Measurements from ENCODE around the gene LYPD6.

The LYPD6 gene

DNA sequence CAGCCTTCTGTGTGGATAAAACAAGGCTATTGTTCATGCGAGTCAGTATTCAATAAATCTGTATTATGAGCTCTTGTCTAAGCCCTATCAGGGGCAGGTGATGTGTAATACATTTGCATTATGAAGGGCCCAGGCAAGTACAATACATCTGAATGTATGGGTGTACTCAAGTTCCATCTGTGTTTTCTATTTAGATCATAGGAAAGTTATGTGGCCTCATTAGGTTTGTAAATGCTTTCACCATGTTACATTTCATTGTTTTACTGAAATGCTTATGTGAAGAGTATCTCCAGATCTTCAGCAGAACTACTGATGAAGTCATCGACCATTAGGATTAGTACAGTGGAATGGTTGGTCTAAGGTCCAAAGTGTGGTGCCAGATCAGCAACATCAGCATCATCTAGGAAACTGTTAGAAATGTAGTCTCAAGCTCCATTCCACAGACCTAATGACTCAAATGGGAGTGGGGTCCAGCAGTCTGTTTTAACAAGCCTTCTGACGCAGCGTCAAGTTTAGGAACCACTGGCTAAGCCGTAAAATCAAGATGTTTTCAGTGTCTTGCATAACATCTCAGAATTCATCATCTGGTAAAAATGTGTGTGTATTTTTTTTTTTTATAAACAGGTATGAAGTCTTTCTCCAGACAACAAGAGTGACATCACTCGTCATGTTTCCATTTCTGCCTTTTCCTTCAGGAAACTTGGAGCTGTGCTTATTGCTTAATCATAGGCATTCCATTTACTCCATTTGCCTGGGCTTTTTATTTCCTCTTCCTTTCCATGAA is 80.5 kb downstream of the LYPD6 start:
- DNase-seq, result no peak

DNA sequence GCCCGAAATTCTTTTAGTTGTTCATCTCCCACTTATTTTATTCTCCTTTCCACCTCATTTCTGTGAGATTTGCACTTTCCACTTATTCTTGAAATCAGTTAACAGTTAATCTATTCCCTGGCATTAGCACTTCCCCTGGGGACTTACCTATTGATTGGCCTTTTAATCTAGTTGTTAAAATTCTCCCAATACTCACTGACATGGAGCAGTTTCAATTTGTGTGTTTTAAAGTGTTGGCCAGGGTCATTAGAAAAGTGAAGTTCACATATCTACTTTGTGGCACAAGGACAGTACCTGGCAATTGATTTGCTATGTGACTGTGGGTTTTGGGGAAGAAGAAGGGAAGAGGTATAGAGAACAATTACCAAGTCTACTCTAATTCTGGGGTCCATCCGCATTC is 83.1 kb downstream of the LYPD6 start:
- DNase-seq, result no peak

DNA sequence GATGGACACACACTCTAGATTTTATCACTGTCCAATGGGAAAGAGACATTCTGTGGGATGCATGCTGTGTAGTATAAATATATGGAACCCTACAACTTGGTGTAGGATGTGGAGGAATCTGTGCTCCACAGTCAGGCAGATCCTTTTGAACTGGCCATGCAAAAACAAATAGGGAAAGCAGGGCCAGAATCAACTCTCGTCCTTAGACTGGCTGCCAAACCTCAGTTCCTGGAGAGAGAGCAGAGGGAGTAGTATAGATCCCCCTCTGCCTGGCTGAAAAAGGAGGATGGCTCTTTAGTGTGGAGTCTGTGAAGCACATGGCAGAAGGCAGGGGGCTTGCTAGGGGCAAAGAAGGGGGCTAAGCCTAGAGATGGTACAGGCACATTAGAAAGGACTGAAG is 84.7 kb downstream of the LYPD6 start:
- no peak for DNase-seq

DNA sequence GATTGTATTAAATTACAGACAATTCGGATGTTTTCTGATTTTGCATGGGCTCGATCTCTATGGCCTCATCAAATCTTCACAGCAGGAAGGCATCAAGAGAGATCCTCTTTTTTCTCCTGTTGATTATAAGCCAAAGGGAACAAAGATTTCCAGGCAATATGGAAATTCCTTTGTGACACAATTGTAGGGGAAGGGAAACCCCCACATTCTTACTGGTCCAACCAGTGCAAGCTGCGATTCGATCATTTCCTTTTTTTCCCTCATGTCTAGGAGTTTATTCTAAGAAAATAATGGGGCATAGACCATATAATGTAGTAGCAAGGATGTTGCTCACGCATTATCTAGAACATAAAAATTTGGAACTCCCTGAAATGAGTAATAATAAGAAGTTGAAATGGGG is 87.7 kb downstream of the LYPD6 start:
- no peak for DNase-seq

DNA sequence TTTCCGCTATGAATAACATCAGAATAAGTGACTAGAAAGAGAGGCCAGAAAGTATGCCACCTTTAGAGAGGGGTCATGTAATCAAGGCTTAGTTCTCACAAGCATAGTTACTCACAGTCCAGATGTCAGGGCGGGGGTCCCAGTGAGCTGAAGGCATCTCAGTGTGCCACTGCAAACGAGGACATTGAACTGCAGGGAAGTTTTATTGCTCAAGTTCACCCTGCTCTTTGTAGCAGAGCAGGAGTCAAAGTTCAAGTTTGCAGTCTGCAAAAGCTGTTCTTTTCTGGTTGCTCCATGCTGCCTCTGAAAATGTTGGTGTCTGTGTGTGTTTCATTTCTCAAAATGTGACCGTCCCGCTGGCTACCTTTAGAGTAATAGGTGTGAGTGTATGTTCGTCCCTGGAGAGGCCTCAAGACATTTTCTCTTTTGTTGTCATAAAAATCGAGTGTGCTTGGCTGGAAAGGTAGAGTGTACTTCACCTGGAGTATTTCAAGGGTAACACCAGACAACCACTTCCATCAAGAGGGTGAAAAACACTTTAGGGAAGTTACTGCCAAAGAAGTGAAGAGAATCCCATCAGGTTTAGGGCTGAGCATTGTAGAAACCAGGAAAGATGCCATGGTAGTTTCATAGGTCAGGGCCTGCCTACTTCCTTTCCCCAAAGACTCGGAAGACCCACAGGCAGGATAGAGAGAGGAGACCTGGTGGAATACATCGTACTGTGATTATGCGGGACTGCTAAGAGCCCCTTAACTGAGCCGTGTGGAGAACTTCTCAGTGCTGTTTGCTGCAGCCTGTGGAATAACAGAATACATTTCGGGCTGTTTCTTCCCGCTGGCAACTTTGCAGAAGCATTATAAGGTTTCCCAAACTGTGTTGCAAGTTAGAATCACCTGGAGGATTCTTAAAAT is 89.9 kb downstream of the LYPD6 start:
- no peak for DNase-seq

DNA sequence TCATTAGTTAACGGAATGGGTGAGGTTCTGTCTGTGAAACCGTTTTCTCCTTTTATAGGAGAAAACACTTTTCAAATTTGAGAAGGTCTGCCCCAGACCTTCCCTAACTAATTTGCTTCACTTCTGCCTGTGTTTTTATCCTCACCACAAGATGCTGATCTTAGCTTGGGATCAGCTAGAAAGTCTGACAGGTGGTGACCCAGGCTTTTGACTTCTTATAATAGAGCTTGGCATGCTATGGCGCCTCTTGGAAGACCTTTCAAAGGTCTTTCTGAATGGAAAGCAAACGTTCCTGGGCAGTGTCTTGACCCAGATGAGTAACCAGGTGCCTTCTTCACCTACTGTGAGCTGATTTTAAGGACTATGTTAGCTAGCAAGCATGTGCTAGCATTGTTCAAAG is 91.4 kb downstream of the LYPD6 start:
- DNase-seq, result no peak

DNA sequence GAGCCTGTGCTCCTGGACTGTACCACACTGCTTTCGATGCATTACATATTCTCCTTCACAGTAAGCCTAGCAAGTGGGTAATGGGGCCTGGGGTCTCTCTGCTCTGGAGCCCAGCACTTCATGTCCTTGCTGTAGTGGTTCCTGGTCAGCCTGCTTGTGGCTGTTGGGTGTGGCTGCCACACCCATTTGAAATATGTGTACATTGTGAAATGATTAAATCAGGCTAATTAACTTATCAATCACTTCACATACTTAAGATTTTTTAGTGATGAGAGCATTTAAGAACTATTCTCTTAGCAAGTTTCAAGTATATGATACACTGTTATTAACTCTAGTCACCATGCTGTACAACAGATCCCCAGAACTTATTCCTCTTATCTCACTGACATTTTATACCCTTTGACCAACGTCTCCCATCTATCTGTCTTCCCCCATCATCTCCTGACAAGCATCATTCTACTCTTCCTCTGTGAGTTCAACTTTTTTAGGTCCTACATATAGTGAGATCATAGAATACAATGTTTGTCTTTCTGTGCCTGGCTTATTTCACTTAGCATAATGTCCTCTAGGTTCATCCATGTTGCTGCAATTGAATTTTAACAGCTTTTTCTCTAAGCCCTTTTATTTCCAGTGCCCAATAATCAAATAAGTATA is 92.1 kb downstream of the LYPD6 start:
- DNase-seq, result no peak

DNA sequence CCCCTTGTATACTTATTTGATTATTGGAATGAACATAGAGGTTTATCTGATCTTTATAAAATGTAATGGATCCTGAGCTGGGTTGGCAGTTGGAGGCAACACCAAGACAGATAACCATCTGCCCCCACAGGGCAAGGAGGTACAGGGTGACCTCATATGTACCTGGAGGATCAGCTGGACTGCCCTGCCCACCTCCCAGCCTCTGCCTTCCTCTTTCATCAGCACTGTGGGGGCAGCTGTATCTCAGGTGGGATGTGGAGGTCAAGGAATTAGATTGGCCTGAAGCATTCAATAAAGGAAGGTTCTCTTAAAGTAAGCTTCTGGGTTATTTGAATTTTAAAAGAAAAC is 92.6 kb downstream of the LYPD6 start:
- DNase-seq, result no peak

DNA sequence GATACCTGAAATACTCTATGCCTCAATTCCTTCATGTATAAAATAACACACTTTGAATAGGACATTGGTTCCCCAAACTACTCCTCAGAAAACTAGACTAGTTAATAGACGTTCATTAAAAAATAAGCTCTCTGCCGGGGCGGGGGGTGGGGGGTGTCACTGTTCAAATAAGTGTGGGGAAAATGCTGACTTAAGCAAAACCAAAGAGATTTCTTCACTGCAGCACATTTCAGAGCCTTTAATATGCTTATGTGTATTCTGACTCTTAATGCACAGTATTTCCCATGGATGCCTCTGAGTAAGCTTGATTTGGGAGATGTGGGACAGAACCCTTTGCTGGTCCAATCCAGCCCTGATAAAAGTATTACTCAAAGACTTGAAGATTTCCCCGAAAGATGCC is 93.2 kb downstream of the LYPD6 start:
- DNase-seq, result no peak

DNA sequence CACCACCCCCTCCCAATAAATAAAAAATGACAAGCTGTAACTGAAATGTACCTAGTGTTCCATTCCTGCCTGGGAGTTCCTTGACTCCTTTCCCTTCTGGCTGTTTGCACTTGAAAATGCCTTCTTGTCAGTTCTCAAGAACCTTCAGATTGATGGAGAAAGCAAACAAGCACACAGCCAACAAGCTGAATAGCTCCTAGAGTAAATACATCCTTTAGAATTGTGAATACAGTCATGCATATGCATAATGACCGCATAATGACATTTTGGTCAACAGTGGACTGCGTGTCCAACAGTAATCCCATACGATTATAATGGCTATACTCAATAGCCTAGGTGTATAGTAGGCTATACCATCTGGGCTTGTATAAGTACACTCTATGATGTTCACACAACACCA is 97.0 kb downstream of the LYPD6 start:
- DNase-seq, result no peak

DNA sequence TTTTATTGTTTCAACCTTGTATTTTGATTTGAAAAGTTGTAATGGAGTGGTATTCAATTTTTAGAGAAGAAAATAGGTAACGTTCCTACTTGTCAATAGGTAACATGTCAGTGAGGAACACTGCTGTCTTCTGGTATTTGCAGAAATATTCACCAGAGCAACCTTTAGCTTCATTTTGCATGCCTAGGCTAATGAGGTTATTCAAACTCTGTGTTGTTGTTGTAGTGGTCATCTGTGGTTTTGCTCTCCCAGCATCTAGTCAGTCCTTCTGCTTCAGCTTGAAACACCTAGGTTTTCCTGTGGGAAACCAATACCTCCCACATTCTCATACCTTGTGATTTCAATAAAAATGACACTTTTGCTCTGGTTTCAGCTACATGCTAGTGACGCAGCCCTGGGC is 98.4 kb downstream of the LYPD6 start:
- DNase-seq, result no peak

DNA sequence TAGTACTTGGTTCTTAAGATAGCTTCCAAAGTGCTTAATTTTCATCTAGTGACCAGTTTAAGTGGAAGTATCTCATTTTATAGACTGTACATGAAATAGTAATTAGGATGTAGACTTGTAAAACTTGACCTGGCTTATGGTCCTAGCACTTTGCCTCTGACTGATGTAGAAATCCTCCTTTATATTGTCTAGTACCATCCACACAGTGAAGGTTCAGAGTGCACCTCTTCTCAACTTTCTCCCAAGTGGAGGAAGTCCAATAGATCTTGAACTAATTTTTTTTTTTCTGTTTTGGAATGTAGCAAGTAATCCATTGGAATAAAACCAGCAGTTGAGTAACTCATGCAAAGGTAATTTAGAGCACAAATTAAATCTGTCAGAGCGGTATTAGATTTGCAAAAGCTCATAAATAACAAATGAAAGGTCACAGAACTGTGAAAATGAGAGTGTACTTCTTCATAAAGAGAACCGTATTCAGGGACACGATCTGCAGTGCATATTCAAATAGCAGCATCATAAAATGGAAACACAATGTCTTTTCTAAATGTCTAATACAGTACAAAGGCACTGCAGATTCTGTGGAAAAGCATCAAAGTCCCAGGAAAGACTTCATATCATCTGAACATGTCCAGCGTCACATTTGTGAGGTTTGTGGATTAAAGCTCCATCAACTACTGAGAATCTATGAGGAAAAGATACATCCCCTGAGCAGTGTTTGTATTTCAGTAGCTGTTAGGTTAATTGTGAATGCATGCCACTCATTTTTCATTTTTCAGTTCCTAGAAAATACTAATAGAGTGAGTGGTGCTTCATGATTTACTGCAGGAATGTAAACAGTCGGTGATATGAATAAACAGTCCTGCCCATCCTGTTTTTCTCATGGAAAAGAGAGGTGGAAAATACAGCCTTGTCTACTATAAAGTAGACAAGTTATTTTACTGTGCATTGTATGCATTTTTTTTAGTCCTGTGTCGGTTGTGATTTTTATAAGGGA is 100.7 kb downstream of the LYPD6 start:
- no peak for DNase-seq

DNA sequence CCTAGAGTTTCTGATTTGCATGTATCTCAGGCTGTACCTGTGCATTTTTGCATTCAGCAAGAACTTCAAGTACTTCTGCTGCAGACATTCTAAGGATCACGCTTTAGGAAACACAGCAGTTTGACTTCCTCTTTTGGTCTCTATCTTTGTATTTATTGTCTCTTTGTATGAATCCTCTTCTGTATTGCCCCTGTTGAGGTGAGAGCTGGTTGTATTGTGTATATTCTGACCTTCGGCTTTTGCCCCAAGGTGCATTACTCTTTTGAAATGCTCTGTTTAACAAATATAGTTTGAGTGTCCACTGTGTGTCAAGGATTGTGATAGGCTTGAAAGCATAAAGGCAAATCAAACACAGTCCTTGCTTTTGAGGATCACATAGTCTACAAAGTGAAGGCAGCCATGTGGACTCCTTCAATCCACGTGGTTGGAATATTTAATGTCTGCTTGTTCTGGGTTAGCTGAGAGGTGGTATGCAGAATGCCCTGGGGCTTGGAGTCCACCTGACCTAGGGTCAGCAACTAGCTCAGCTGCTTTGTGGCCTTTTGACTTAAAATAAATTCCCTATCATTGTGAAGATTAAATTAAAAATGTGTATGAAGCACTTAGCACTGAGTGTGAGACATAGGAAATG is 108.1 kb downstream of the LYPD6 start:
- DNase-seq, result no peak

DNA sequence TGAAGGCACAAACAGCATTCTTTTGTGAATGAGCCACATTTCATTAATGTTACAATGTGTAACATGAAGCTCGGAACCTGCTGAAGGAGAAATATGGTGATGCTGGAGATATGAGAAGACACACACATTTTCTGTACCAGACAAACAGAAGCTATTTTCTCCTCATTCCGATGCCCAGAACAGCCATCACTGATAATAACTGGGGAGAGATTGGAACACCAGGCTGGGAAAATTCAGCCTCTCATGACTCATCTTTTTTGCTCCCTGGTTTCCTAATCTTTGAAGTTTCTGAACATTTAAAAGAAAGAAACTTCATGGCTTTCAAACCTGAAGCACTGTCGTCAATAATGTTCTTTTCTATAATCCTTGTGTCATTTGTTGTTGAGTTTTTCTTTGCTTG is 110.9 kb downstream of the LYPD6 start:
- no peak for DNase-seq

DNA sequence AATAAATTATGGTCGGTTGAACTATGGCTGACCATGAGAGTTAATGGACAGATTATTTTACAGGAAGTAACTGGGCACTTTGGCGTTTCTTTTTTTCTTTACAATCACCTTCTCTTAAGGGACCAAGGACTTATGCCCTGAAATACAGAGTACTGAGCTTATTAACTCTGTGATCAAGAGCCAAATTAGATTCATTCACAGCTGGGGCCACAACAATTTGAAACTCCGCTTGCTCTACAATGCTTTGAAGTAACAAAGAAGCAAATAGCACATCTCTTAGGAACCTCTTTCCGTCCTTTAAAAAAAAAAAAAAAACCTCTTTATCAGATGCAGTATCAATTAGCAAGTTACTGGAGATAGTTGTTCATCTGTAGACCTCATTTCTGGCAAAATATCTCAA is 112.0 kb downstream of the LYPD6 start:
- DNase-seq, result no peak

DNA sequence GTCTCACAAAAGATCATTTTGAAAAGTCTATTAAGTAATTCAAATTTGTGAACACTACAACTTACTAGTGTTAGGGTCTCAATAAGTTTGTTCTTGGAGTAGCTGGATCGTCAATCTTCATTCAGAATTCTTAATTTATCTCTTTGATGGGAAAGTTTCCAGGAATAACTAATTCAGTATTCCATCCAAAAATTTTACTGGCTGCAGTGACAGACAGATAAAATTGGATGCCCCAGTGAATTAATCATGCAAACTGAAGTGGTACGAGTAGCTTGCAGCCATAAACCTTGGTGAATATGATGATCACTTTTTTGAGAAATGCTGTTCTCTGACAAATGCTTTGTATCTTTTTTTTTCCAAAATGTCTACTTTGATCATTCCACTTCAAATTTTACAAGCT is 112.8 kb downstream of the LYPD6 start:
- DNase-seq, result no peak

DNA sequence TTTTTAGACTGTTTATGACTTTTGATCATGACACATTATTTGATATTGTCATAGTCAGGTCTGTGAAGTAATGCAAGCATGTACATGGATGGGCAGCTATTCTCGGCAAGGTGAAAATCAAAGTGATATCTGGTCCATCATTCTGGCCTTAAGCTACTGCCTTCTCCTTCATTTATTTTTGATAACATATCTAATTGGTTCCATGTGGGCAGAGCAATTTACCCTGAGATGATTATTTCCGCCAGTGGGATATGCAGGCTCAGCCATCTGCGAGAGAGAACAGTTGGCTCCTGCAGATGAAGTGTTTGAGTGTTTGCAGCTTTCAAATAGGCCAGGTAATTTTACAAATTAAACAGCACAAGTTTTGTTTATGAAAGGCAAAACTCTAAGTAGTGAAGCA is 116.4 kb downstream of the LYPD6 start:
- no peak for DNase-seq

DNA sequence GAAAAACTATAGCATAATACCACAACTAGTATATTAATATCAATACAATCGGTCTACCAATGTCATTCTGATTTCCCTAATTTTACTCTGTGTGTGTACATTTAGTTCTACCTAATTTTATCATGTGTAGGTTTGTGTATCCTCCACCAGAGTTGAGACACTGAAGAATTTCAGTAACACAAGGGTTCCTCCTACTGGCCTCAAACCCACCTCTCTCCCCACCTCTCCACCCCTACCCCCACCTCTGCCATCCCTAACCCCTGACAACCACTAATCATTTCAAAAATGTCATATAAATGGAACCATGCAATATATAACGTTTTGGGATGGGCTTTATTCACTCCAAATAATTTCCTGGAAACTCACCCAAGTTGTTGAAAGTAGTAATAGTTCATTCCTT is 117.9 kb downstream of the LYPD6 start:
- no peak for DNase-seq

DNA sequence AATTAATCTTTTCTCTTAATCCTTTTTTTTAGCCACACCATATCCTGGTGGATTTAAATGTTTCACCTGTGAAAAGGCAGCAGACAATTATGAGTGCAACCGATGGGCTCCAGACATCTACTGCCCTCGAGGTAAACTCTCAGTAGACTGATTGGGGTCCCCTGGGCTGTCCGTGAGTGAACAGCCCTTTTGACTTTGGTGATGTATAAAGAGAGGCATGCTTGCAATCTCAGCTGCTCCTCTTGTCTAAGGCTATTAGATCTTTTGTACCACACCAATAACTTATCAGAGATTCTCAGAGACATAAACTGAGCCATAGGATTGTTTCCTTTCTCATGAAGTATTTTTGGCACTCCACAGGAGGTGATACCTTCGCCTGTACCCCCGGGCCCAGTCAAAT is 118.6 kb downstream of the LYPD6 start:
- DNase-seq, result no peak

DNA sequence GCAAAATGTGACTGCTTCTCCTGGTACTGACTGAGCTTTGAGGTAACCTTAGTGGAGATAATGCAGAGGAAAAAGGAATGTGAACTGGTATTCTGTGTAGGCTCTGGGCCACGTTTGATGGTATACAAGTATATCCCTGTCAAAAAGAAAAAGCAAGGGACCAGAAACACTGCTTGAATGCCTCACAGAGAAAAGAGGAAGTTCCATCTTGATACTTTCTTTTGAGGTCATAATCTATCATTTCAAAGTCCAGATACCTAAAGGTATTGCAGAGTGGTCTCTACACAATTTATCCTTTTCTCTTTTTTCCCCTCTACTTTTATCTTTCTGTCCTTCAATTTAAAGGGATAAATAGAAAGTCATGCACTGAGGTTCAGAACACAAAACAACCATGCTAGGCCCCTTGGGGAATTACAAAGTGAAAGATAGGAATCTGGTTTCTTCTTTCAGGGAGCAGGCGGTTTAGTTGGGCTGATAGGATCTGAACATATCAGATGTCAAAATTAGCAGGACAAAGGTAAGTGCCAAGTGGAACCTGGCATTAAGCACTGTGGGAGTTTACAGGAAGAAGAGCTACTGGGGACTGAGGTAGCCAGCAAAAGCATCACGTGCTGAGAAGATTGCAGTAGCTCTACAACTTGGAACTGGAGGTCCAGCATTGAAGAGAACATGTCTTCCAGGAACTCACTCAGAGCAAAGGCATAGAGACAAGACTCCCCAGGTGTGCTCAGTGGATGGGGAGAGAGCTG is 121.2 kb downstream of the LYPD6 start:
- DNase-seq, result no peak

DNA sequence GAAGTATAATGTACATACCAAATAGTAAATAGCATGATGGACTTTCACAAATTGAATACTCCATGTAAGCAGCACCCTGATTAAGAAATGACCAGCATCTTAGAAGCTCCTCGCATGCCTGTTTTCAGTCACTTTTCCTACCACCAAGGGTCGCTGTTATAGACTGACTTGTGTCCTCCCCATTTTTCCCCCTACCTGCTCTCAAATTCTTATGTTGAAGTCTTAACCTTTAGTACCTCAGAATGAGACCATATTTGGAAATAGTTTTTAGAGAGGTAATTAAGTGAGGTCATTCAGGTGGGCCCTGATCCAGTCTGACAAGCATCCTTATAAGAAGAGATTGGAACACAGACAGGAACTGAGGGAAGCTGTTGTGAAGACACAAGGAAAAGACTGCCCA is 125.9 kb downstream of the LYPD6 start:
- DNase-seq, result no peak
